Cardiac fibroblast (primary cell): ENCODE results near the gene AHSP.
"Not testable (repeated sequence)": the region's sequence is repeated elsewhere in the genome, so short reads cannot be mapped to it uniquely, and the experiment has no call there.

ENCODE experiments used
- DNase-seq, 2 donors: peaks; one replicate each; pipeline versions ENCODE4 v3.0.0 to v3.0.0-alpha.2; 2010; ENCODE audit warnings: low read depth in 2 of 2
- H3K4me3 ChIP-seq, 2 donors: replicated peaks in 1 of 2; 1 replicate in 1 of 2; 2 replicates in 1 of 2; pipeline ENCODE4 v1.5.1; 2011; ENCODE audit warnings: low read depth in 2 of 2, low read length in 2 of 2, mild to moderate bottlenecking in 2 of 2, moderate library complexity in 1 of 2
- TF ChIP-seq, protein P1 (sequence below): IDR thresholded peaks from one replicate; pipeline ENCODE4 v1.5.1; 2011; ENCODE audit warnings: low read depth, mild to moderate bottlenecking, low read length, inconsistent platforms

AHSP gene

DNA sequence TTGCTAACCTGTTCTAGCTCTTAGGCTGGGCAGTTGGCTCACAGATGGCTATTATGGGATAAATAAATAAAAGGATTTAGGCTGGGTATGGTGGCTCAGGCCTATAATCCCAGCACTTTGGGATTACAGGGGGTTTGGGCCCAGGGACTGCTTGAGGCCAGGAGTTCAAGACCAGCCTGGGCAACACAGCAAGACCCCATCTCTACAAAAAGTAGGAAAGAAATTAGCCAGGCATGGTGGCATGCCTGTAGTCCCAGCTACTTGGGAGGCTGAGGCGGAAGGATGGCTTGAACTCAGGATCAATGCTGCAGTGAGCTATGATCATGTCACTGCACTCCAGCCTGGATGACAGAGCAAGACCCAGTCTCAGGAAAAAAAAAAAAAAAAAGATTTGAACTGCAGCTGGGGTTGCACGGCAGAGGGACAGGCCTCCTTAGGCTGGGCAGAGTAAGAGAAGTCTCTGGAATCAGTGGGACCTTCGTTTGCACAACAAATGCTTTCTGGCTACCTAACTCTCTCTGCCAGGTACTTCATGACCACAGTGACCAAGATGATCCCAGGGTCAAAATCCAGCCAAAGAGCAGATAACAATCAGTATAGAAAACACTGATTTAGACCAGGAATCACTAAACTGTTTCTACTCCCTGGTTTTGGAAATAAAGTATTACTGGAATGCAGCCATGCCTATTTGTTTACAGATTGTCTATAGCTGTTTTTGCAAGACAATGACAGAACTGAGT, 26.3 kb upstream of the AHSP start:
- H3K4me3 ChIP-seq = no peak overlapping the region
- TF ChIP-seq, protein P1, sequence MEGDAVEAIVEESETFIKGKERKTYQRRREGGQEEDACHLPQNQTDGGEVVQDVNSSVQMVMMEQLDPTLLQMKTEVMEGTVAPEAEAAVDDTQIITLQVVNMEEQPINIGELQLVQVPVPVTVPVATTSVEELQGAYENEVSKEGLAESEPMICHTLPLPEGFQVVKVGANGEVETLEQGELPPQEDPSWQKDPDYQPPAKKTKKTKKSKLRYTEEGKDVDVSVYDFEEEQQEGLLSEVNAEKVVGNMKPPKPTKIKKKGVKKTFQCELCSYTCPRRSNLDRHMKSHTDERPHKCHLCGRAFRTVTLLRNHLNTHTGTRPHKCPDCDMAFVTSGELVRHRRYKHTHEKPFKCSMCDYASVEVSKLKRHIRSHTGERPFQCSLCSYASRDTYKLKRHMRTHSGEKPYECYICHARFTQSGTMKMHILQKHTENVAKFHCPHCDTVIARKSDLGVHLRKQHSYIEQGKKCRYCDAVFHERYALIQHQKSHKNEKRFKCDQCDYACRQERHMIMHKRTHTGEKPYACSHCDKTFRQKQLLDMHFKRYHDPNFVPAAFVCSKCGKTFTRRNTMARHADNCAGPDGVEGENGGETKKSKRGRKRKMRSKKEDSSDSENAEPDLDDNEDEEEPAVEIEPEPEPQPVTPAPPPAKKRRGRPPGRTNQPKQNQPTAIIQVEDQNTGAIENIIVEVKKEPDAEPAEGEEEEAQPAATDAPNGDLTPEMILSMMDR = no peak
- no peak for DNase-seq

DNA sequence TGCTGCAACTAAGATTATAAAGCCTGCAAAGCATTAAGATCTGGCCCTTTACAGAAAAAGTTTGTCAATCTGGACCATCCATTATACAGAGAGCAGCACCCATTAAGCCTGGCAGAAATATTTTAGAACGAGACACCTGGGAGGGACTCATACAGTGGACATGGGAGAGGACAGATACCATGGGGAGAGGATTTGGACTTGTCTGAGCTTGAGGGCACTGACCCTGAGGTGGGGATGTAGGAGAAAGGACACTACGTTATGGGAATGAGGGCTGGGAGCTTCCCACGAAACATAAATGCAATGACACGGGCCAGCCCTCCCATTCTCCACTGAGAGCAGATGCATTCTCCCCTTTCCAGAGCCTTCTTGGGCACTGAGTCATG, 25.7 kb upstream of the AHSP start:
- no peak for DNase-seq
- TF ChIP-seq, protein P1 = no peak
- H3K4me3 ChIP-seq = no peak overlapping the region

DNA sequence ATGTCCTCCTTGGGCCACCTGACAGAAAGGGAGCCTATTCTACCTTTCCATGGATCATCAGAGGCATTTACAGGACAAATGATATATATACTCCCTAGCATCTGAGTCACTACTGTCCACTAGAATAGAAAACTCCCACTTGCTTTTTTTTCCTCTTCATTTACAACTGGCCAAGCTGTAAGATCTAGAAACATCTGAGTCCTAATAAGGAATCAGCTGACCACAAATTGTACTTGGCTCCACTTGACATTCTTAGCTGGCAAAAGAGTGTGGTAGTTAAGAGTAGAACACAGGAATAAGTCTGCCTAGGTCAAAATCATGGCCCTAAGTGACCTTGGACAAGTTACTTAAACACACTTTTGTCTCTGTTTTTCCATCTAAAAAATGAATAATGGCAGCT, 24.7 kb upstream of the AHSP start:
- H3K4me3 ChIP-seq = no peak overlapping the region
- TF ChIP-seq, protein P1 = no peak
- DNase-seq = peak; percentile 28 to 29

GRCh38 chr16:31503555-31503954, 24.1 kb upstream of the AHSP start:
- DNase-seq = not testable (repeated sequence)

GRCh38 chr16:31504159-31504558, 23.5 kb upstream of the AHSP start:
- H3K4me3 ChIP-seq = no peak overlapping the region
- no peak for DNase-seq
- TF ChIP-seq, protein P1 = no peak

More at GRCh38 chr16:31503555-31503954, 24.1 kb upstream of the AHSP start:
- H3K4me3 ChIP-seq = not testable (repeated sequence)

- TF ChIP-seq, protein P1 = no peak
- H3K4me3 ChIP-seq = no peak overlapping the region
- no peak for DNase-seq
Observed at GRCh38 chr16:31505483-31505882, 22.2 kb upstream of the AHSP start.

GRCh38 chr16:31507617-31507928, 20.1 kb upstream of the AHSP start:
- TF ChIP-seq, protein P1 = no peak
- peak overlapping the region; percentile 90 to 99 for H3K4me3 ChIP-seq
- DNase-seq = no peak
